K562 (cell line): ENCODE data around the gene SEZ6. TPM values are rescaled to one million over a fixed set of nuclear protein-coding genes. Genes with fewer than 3 reads are reported as not detected.
A peak's percentile ranks its signal among the peaks of the same experiment; 100 is the strongest.

Experiments
- ATAC-seq: fragments of 200-7000 bp; cut with Tn5 transposase; 3 replicates; pipeline ENCODE4 v1.9.1; 2020; ENCODE audit warnings: moderate library complexity
- BruUV-seq: library from RNA; stranded (reverse); fragments of 400-500 nt; replicated peaks from 2 replicates; lab custom pipeline; 2021; lab: Mats Ljungman, UMichigan
- CTCF ChIA-PET: fragments of 300-600 bp; formaldehyde crosslinking; extraction: SDS; loops from one replicate; lab custom pipeline; 2021; ENCODE audit warnings: low intra/inter-chr PET ratio; lab: Yijun Ruan, JAX
- POLR2A ChIA-PET: fragments of 300-600, 350-650 bp; sonication (Branson Sonifier 250); formaldehyde crosslinking; extraction: SDS; loops from one replicate; lab custom pipeline; 2021; ENCODE audit warnings: antibody characterized with exemption, inconsistent platforms; lab: Yijun Ruan, JAX
- DNase-seq, 4 experiments: peaks; one replicate each; pipeline versions ENCODE4 v3.0.0 to v3.0.0-alpha.2; 2011 to 2018; ENCODE audit warnings: low spot score in 3 of 4, mixed read lengths in 3 of 4; ENCODE audit errors: extremely low read depth in 1 of 4
- FAIRE-seq: peaks from 2 replicates; lab custom pipeline; 2011; peaks lifted over from hg19 to GRCh38; lab: Jason Lieb, UNC
- H2AFZ ChIP-seq: 2 replicates; pipeline ENCODE4 v1.6.0; 2011; ENCODE audit warnings: low read depth, low read length, control low read depth, inconsistent platforms
- H3K27ac ChIP-seq: fragments of 200-600 bp; 3 replicates; pipeline ENCODE4 v1.8.0; 2011; ENCODE audit warnings: low read depth, mild to moderate bottlenecking, control low read depth, inconsistent platforms, low read length, moderate library complexity, mixed read lengths; ENCODE audit errors: extremely low read depth
- H3K27me3 ChIP-seq, 2 experiments: fragments of 300-600 bp in 1 of 2; 2 replicates in 1 of 2; 3 replicates in 1 of 2; pipeline versions ENCODE4 v1.6.0 to v1.8.0; 2011; ENCODE audit warnings: inconsistent platforms in 2 of 2, low read length in 2 of 2, mild to moderate bottlenecking in 1 of 2, mixed read lengths in 1 of 2, moderate library complexity in 1 of 2; ENCODE audit not compliant: control insufficient read depth in 2 of 2, insufficient read depth in 2 of 2
- H3K36me3 ChIP-seq: fragments of 300-600 bp; 3 replicates; pipeline ENCODE4 v1.8.0; 2011; ENCODE audit warnings: mild to moderate bottlenecking, low read length, inconsistent platforms; ENCODE audit not compliant: control insufficient read depth, insufficient read depth
- H3K4me1 ChIP-seq, 2 experiments: fragments of 200-600 bp in 1 of 2; replicated peaks in 1 of 2; 2 replicates in 1 of 2; 3 replicates in 1 of 2; pipeline versions ENCODE4 v1.5.1 to v1.8.0; 2011; ENCODE audit warnings: inconsistent platforms in 2 of 2, low read length in 2 of 2, mild to moderate bottlenecking in 1 of 2, mixed read lengths in 1 of 2, moderate library complexity in 1 of 2; ENCODE audit not compliant: control insufficient read depth in 2 of 2, insufficient read depth in 2 of 2
- H3K4me2 ChIP-seq: 2 replicates; pipeline ENCODE4 v1.6.1; 2011; ENCODE audit warnings: low read length, control low read depth, inconsistent platforms, mixed read lengths; ENCODE audit not compliant: insufficient read depth
- H3K4me3 ChIP-seq: fragments of 200-600 bp; sonication (generic), shearing (Covaris generic); 2 replicates; pipeline ENCODE4 v1.5.1; 2016; ENCODE audit warnings: control low read depth, inconsistent platforms
- H3K79me2 ChIP-seq: fragments of 200-600 bp; 3 replicates; pipeline ENCODE4 v1.8.0; 2011; ENCODE audit warnings: low read length, inconsistent platforms; ENCODE audit not compliant: control insufficient read depth, insufficient read depth
- H3K9ac ChIP-seq, 2 experiments: 2 replicates each; pipeline versions ENCODE4 v1.6.0 to v1.6.1; 2011; ENCODE audit warnings: low read depth in 2 of 2, low read length in 2 of 2, control low read depth in 1 of 2, inconsistent platforms in 1 of 2, mild to moderate bottlenecking in 1 of 2, mixed read lengths in 1 of 2; ENCODE audit not compliant: insufficient read depth in 1 of 2
- H3K9me1 ChIP-seq: one replicate; pipeline ENCODE4 v1.6.0; 2011; ENCODE audit warnings: inconsistent platforms, mild to moderate bottlenecking, low read length, moderate library complexity; ENCODE audit not compliant: control insufficient read depth, insufficient read depth
- H3K9me3 ChIP-seq: replicated peaks from 2 replicates; pipeline ENCODE4 v1.5.1; 2011; ENCODE audit warnings: low read depth, low read length, inconsistent platforms; ENCODE audit not compliant: control insufficient read depth, insufficient read depth
- H4K20me1 ChIP-seq: replicated peaks from 2 replicates; pipeline ENCODE4 v1.6.1; 2011; ENCODE audit warnings: low read length, inconsistent platforms, mixed read lengths; ENCODE audit not compliant: control insufficient read depth, insufficient read depth
- ELF2 ChIP-seq: fragments of 250-450 bp; sonication (Bioruptor Pico); IDR thresholded peaks from 2 replicates; pipeline ENCODE4 v1.5.0; 2021; ENCODE audit warnings: mild to moderate bottlenecking
- WGBS: fragments of 100-300 bp; shearing (Covaris generic); methylation state at CpG from one replicate; pipeline ENCODE4 v1.1.6; 2016; ENCODE audit warnings: low coverage, mixed read lengths; ENCODE audit not compliant: insufficient coverage; ENCODE audit errors: missing lambda C conversion rate; 5-methylcytosine and 5-hydroxymethylcytosine counted together
- in situ Hi-C: fragments of 300-500 bp; cut with MboI; formaldehyde crosslinking; loops from 4 replicates; pipeline ENCODE4 v1.15.0; 2018; ENCODE audit warnings: inconsistent platforms, mixed read lengths
- intact Hi-C: fragments of 100-400 bp; cut with micrococcal nuclease; formaldehyde crosslinking; loops from 2 replicates; pipeline ENCODE4 v1.14.2; 2022
- polyA plus RNA-seq, 8 experiments: library from polyadenylated mRNA; depleted of rRNA in 4 of 8; stranded (reverse) in 5 of 8; unstranded in 3 of 8; fragments of >200 nt; fragmentation: Nextera tagmentation in 2 of 8; fragmentation: Illumina TruSeq in 1 of 8; extraction: Ambion mirVana in 2 of 8; extraction: Trizol in 1 of 8; gene quantifications; 2 replicates each; pipeline versions ENCODE4 v1.2.1 to v1.2.3, GENCODE V29; 2011 to 2014; ENCODE audit warnings: inconsistent platforms in 1 of 8, missing spikeins in 1 of 8
- total RNA-seq, 7 experiments: library from RNA; depleted of rRNA in 6 of 7; stranded (reverse); fragments of >200 nt in 6 of 7; fragmentation: Illumina TruSeq in 2 of 7; extraction: Trizol in 2 of 7; gene quantifications; 2 replicates each; pipeline versions ENCODE4 v1.2.1 to v1.2.3, GENCODE V29; 2011 to 2021; ENCODE audit warnings: low replicate concordance in 1 of 7
- TF ChIP-seq, protein P1 (sequence below): fragments of 450-650 bp; IDR thresholded peaks from 2 replicates; pipeline ENCODE4 v1.6.1; 2014; ENCODE audit warnings: low read depth, mild to moderate bottlenecking, moderate library complexity, borderline replicate concordance
- TF ChIP-seq, protein P2 (sequence below): fragments of 450-650 bp; formaldehyde crosslinking; IDR thresholded peaks from 2 replicates; pipeline ENCODE4 v1.4.0; 2022; ENCODE audit warnings: missing genetic modification characterization
- TF ChIP-seq, protein P3 (sequence below): fragments of 450-650 bp; formaldehyde crosslinking; IDR thresholded peaks from 2 replicates; pipeline ENCODE4 v1.4.0; 2022; ENCODE audit warnings: mild to moderate bottlenecking, moderate library complexity

The SEZ6 gene
- total and polyA plus RNA-seq, 9 of the 15 experiments (the other 6 are each of a cell fraction or from before 2014, with no cell fraction given), result not detected

DNA sequence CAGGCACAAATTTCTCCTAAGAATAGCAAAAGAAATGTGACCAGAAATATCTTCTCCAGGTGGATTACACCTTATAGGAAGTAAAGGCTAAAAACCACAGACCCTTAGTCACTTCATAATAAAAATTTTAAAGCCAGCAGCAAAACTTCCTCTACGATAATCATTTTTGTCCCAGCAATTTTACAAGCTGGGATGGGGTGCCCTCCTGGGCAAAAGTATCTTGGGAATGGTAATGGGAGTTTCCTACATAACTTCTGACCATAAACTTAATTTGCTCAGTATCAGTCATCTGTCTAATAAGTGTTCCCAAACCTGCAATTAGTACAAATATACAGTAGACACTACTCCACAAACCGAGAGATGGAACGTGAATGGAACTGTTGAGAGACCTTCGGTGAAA, 57.5 kb downstream of the SEZ6 start:
- no peak for FAIRE-seq
- H4K20me1 ChIP-seq, result peaks cover 6% of the 10 kb centered on the region; the same call in 1 of the 2 replicates
- peak overlapping the region in 1 of 2 experiments; percentile 80; a peak in 3 of 4 replicates for H3K9ac ChIP-seq
- ATAC-seq, result no peak
- WGBS, result 37% methylated on average over 4 of the region's 4 CpGs
- TF ChIP-seq, protein P1, sequence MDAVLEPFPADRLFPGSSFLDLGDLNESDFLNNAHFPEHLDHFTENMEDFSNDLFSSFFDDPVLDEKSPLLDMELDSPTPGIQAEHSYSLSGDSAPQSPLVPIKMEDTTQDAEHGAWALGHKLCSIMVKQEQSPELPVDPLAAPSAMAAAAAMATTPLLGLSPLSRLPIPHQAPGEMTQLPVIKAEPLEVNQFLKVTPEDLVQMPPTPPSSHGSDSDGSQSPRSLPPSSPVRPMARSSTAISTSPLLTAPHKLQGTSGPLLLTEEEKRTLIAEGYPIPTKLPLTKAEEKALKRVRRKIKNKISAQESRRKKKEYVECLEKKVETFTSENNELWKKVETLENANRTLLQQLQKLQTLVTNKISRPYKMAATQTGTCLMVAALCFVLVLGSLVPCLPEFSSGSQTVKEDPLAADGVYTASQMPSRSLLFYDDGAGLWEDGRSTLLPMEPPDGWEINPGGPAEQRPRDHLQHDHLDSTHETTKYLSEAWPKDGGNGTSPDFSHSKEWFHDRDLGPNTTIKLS, result no peak
- no peak for TF ChIP-seq ELF2 (CRISPR knock-in tag)
- TF ChIP-seq, protein P2, sequence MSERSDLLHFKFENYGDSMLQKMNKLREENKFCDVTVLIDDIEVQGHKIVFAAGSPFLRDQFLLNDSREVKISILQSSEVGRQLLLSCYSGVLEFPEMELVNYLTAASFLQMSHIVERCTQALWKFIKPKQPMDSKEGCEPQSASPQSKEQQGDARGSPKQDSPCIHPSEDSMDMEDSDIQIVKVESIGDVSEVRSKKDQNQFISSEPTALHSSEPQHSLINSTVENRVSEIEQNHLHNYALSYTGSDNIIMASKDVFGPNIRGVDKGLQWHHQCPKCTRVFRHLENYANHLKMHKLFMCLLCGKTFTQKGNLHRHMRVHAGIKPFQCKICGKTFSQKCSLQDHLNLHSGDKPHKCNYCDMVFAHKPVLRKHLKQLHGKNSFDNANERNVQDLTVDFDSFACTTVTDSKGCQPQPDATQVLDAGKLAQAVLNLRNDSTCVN (CRISPR knock-in tag), result no peak
- TF ChIP-seq, protein P3, sequence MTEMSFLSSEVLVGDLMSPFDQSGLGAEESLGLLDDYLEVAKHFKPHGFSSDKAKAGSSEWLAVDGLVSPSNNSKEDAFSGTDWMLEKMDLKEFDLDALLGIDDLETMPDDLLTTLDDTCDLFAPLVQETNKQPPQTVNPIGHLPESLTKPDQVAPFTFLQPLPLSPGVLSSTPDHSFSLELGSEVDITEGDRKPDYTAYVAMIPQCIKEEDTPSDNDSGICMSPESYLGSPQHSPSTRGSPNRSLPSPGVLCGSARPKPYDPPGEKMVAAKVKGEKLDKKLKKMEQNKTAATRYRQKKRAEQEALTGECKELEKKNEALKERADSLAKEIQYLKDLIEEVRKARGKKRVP (CRISPR knock-in tag), result no peak
- H3K79me2 ChIP-seq, result peaks cover 79% of the 10 kb centered on the region
- ChIA-PET POLR2A (interaction anchor here (1.3 to 2.5 kb wide), 2 partner anchors 10 to 18 kb away, joined by 3 to 24 read pairs; no protein-coding TSS in a partner anchor), CTCF (interaction anchor here (0.6 kb wide), 1 partner anchor 48 kb away, joined by 4 read pairs; no protein-coding TSS in a partner anchor)
- no peak overlapping the region for H3K27ac ChIP-seq
- H3K36me3 ChIP-seq, result peaks cover 48% of the 10 kb centered on the region
- BruUV-seq, result no TSS peak
- H3K27me3 ChIP-seq, result no peaks in the 10 kb centered on the region
- H3K4me1 ChIP-seq, result peaks cover 18 to 20% of the 10 kb centered on the region in 2 experiments
- H3K9me3 ChIP-seq, result no peaks in the 10 kb centered on the region
- peak overlapping the region; percentile 61; the same call in 1 of the 2 replicates for H3K4me3 ChIP-seq
- no peaks in the 10 kb centered on the region for H3K9me1 ChIP-seq
- H3K4me2 ChIP-seq, result peak overlapping the region; percentile 92
- no peak overlapping the region for H2AFZ ChIP-seq
- intact Hi-C loops (no loop called here), in situ Hi-C loops (no loop called here)
- no peak for DNase-seq
